Measurements from ENCODE around the gene ERN1. TPM values are rescaled to one million over a fixed set of nuclear protein-coding genes. Genes with fewer than 3 reads are reported as not detected.

The ERN1 gene
- total RNA-seq, 1 donor = 14.7 TPM

DNA sequence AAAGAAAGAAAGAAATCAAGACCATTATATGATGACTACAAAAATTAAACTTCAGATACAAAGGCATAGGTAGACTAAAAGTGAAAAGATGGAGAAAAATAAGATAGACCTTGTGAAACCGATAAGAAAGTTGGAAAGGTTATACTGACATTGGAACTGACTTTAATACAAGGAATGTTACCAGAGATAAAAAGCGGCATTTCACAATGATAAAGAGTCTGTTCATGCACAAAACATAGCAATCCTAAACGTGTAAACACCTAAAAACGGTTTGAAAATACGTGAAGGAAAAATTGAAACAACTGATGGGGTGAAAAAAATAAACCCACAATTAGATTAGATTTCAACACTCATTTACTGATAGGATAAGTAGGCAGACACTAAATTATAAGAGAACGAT, 9.6 kb upstream of the ERN1 start:
- no peak for DNase-seq (ENCODE audit: low read depth)
- TF ChIP-seq, protein P1, sequence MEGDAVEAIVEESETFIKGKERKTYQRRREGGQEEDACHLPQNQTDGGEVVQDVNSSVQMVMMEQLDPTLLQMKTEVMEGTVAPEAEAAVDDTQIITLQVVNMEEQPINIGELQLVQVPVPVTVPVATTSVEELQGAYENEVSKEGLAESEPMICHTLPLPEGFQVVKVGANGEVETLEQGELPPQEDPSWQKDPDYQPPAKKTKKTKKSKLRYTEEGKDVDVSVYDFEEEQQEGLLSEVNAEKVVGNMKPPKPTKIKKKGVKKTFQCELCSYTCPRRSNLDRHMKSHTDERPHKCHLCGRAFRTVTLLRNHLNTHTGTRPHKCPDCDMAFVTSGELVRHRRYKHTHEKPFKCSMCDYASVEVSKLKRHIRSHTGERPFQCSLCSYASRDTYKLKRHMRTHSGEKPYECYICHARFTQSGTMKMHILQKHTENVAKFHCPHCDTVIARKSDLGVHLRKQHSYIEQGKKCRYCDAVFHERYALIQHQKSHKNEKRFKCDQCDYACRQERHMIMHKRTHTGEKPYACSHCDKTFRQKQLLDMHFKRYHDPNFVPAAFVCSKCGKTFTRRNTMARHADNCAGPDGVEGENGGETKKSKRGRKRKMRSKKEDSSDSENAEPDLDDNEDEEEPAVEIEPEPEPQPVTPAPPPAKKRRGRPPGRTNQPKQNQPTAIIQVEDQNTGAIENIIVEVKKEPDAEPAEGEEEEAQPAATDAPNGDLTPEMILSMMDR (IDR thresholded peaks at IDR 0.05; ENCODE audit: insufficient read depth, low read depth, low read length) = no peak
- no peak overlapping the region for H3K4me3 ChIP-seq (ENCODE audit: low read depth, low read length)

DNA sequence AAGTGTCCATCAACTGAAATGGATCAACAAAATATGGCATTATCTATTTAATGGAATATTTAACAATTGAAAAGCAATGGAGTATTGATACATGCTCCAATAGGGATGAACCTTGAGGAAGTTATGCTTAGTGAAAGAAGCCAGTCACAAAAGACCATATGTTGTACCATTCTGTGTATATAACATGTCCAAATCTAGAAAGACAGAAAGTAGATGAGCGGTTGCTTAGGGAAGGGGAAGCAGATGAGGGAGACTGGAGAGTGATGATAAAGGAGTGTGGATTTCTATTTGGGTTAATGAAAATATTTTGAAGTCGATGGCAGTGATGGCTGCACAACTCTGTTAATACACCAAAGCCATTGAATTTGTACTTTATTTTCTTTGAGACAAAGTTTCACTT, 8.5 kb upstream of the ERN1 start:
- DNase-seq (ENCODE audit: low read depth) = no peak
- no peak overlapping the region for H3K4me3 ChIP-seq (ENCODE audit: low read depth, low read length)
- TF ChIP-seq, protein P1 (IDR thresholded peaks at IDR 0.05; ENCODE audit: insufficient read depth, low read depth, low read length) = no peak

DNA sequence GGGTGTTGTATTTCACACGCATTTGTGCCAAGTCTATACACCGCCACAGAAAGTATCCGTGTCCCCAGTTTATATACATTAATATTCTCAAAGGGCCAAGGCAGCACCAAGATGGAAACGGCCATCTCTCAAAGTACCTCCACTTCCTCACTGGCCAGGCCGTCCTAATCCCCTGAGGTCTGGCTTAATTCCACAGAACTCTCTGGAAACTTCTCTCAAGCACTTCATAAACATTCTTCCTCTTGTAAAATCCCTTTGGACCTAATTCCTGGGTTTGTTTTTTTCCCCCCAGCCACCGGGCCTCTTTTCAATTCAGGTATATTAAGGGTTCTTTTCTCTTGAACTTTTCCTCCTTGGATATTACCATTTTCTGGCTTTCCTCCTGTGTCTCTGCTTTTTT, 5.1 kb upstream of the ERN1 start:
- no peak overlapping the region for H3K4me3 ChIP-seq (ENCODE audit: low read depth, low read length)
- TF ChIP-seq, protein P1 (IDR thresholded peaks at IDR 0.05; ENCODE audit: insufficient read depth, low read depth, low read length) = no peak
- DNase-seq (ENCODE audit: low read depth) = peak; percentile 79

DNA sequence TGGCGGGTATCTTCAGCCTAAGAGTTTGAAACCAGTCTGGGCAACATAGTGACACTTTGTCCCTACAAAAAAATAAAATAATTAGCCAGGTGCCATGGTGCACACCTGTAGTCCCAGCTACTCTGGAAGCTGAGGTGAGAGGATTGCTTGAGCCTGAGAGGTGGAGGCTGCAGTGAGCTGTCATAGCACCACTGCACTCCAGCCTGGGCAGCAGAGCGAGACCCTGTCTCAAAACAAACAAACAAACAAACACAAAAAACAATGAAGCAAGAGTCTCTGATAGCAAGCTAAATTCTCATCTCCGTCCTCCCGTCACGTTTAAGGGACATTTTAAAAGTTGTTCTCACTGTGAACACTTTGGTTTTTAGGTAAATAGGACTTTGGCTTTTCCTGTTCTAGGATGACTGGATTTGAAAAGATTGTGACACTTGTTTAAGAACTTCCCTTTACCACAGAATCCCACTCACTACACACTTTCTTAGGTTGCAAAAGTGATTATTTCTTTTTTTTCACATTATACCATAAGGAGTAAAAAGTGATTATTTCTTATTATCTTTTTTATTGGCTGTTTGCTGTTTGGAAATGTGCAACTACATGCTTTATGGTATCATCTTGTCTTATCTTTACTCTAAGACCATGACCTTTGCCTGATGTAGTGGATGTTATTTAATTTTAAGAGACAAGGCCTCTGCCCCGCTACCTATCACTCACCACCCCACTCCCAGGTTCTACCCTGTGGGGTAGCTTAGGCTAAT, 4.4 kb upstream of the ERN1 start:
- TF ChIP-seq, protein P1 (IDR thresholded peaks at IDR 0.05; ENCODE audit: insufficient read depth, low read depth, low read length) = no peak
- no peak overlapping the region for H3K4me3 ChIP-seq (ENCODE audit: low read depth, low read length)
- no peak for DNase-seq (ENCODE audit: low read depth)

DNA sequence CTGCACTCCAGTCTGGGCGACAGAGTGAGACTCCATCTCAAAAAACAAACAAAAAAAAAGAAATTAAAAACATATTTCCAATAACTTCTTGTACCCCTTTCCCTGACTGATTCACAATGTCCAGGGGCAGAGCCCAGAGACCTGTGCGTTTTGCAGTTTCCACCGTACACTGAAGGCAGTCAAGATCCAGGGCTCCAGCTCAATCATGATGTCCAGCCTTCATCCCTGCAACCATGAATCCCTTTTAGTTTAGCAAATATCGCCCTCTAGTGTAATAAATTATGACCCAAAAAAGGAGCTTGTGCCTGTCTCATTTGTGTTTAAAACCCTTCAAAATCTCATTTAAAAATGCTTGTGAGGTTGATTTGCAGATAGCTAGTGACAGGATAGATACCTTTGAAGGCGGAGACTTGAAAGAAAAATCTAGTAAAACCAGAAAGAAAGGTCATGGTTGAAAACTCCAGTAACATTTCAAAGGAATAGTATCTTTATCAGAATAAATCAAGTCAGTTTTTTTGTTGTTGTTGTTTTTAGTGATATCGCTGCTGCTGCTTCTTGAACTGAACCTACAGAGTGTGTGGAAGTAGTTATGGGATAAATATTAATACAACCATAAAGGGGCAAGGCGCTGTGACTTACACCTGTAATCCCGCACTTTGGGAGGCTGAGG, 3.7 kb upstream of the ERN1 start:
- peak; percentile 73 for DNase-seq (ENCODE audit: low read depth)
- TF ChIP-seq, protein P1 (IDR thresholded peaks at IDR 0.05; ENCODE audit: insufficient read depth, low read depth, low read length) = peak; percentile 63

DNA sequence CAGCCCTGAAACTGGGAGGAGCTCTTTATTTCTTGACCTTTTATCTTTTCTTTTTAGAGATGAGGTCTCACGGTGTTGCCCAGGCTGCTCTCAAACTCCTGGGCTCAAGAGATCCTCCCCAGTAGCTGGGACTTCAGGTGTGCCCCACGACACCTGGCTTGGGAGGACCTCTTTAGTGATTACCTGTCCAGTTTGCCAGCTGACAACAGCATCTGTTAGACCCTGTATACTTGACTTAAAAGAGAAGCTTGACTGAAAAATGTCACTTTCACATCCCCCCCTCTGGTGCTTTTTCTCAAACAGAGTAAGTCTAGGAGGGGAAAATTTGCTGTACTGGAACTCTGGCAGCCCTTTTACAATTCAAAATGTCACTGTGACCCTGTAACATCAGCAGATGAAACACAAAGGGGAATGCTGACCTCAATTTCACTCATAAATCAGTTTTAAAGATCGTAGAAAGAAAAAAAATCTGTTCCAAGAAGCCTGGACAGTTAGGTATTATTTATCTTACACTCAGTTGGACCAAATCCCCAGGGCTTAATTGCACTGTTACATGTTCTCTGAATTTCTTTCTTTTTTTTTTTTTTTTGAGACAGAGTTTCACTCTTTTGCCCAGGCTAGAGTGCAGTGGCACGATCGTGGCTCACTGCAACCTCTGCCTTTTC, 1.8 kb upstream of the ERN1 start:
- TF ChIP-seq, protein P1 (IDR thresholded peaks at IDR 0.05; ENCODE audit: insufficient read depth, low read depth, low read length) = no peak
- no peak overlapping the region for H3K4me3 ChIP-seq (ENCODE audit: low read depth, low read length)
- no peak for DNase-seq (ENCODE audit: low read depth)

More for the DNA sequence above, 3.7 kb upstream of the ERN1 start:
- H3K4me3 ChIP-seq (ENCODE audit: low read depth, low read length) = no peak overlapping the region
